DOHH2 (cell line): ENCODE results near the gene TMEM37.

Experiments
- H3F3A ChIP-seq: fragments of 200-600 bp; sonication (generic), shearing (Covaris generic); 2 replicates; pipeline ENCODE4 v1.6.0; 2016; ENCODE audit warnings: antibody characterized with exemption, mild to moderate bottlenecking; ENCODE audit not compliant: control insufficient read depth, insufficient read depth
- H3K27ac ChIP-seq: fragments of 200-600 bp; sonication (generic); 2 replicates; pipeline ENCODE4 v1.5.1; 2014; ENCODE audit warnings: low read depth, mild to moderate bottlenecking, low read length, moderate library complexity
- H3K27me3 ChIP-seq: fragments of 200-600 bp; sonication (generic); 2 replicates; pipeline ENCODE4 v1.6.1; 2014; ENCODE audit warnings: mild to moderate bottlenecking, low read length, mixed read lengths; ENCODE audit not compliant: control insufficient read depth
- H3K36me3 ChIP-seq: fragments of 200-600 bp; sonication (generic); 2 replicates; pipeline ENCODE4 v1.6.1; 2014; ENCODE audit warnings: mild to moderate bottlenecking, low read length, moderate library complexity, mixed read lengths; ENCODE audit not compliant: control insufficient read depth
- H3K4me1 ChIP-seq: fragments of 200-600 bp; sonication (generic); 2 replicates; pipeline ENCODE4 v1.6.1; 2014; ENCODE audit warnings: mild to moderate bottlenecking, low read length, mixed read lengths; ENCODE audit not compliant: control insufficient read depth
- H3K4me2 ChIP-seq: fragments of 200-600 bp; sonication (generic); 2 replicates; pipeline ENCODE4 v1.6.0; 2014; ENCODE audit warnings: mild to moderate bottlenecking, low read length, moderate library complexity
- H3K4me3 ChIP-seq: fragments of 200-600 bp; sonication (generic); 2 replicates; pipeline ENCODE4 v1.5.1; 2014; ENCODE audit warnings: mild to moderate bottlenecking, low read length, mixed read lengths
- H3K79me2 ChIP-seq: fragments of 200-600 bp; sonication (generic); 2 replicates; pipeline ENCODE4 v1.6.1; 2014; ENCODE audit warnings: mild to moderate bottlenecking, low read length, mixed read lengths; ENCODE audit not compliant: control insufficient read depth
- H3K9me2 ChIP-seq: fragments of 200-600 bp; sonication (generic); replicated peaks from 2 replicates; pipeline ENCODE4 v1.6.1; 2014; ENCODE audit warnings: mild to moderate bottlenecking, low read length, mixed read lengths; ENCODE audit not compliant: control insufficient read depth
- H3K9me3 ChIP-seq: fragments of 200-600 bp; sonication (generic); 2 replicates; pipeline ENCODE4 v1.6.1; 2014; ENCODE audit warnings: antibody characterized with exemption, low read length, mixed read lengths; ENCODE audit not compliant: control insufficient read depth, insufficient read depth
- H4K20me1 ChIP-seq: fragments of 200-600 bp; sonication (generic); 2 replicates; pipeline ENCODE4 v1.6.0; 2014; ENCODE audit warnings: low read depth, mild to moderate bottlenecking, antibody characterized with exemption, low read length, moderate library complexity; ENCODE audit not compliant: control insufficient read depth, insufficient read depth
- CTCF ChIP-seq: fragments of 200-600 bp; sonication (generic); IDR thresholded peaks from one replicate; pipeline ENCODE4 v1.5.1; 2014; ENCODE audit warnings: antibody characterized with exemption, mild to moderate bottlenecking, low read depth, low read length; ENCODE audit not compliant: poor library complexity, severe bottlenecking
- EZH2phosphoT487 ChIP-seq: fragments of 200-600 bp; sonication (generic); IDR thresholded peaks from 2 replicates; pipeline ENCODE4 v1.6.1; 2017; ENCODE audit warnings: borderline replicate concordance, mild to moderate bottlenecking, antibody characterized with exemption, low read length, moderate library complexity, mixed read lengths

The TMEM37 gene

GRCh38 chr2:119475225-119475856, 43.7 kb downstream of the TMEM37 start:
- Histone ChIP-seq H3K36me3 (no peaks in the 10 kb centered on the region), H3K9me3 (no peaks in the 10 kb centered on the region), H4K20me1 (no peaks in the 10 kb centered on the region), H3K4me1 (no peaks in the 10 kb centered on the region), H3K4me3 (no peak overlapping the region), H3K27me3 (no peaks in the 10 kb centered on the region), H3K4me2 (no peak overlapping the region), H3K9me2 (no peaks in the 10 kb centered on the region), H3F3A (no peaks in the 10 kb centered on the region), H3K27ac (no peak overlapping the region), H3K79me2 (no peaks in the 10 kb centered on the region)
- no peak for TF ChIP-seq CTCF
- TF ChIP-seq EZH2phosphoT487: no peak

DNA sequence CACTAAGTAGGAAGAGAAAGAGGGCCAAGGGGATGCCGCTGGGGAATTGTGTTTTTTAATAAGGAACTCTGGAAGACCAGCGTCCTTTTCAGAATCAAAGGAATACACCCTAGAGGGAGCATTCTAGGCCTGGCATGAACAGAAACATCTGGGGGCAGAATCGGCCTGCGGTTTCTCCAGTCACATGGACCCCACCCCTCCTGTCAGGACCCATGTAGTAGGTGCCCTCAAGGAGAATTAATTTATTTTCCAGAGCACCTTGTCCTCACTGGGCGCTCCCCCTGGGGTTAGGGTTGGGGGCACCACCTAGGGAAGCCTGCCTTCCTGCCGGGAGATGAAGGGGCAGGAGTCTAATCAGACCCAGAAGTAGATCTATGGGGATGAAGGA, 44.2 kb downstream of the TMEM37 start:
- Histone ChIP-seq H3K27me3 (no peaks in the 10 kb centered on the region), H3F3A (no peaks in the 10 kb centered on the region), H4K20me1 (no peaks in the 10 kb centered on the region)

GRCh38 chr2:119476301-119477112, 44.9 kb downstream of the TMEM37 start:
- no peaks in the 10 kb centered on the region for H3K79me2 ChIP-seq
- H3K27me3 ChIP-seq: no peaks in the 10 kb centered on the region
- 0 out of 2 replicates have a peak, but pooled peaks cover 1% of the 10 kb centered on the region for H4K20me1 ChIP-seq
- no peak overlapping the region for H3K4me2 ChIP-seq
- no peak overlapping the region for H3K27ac ChIP-seq
- H3F3A ChIP-seq: no peaks in the 10 kb centered on the region
- TF ChIP-seq EZH2phosphoT487 (no peak), CTCF (peak; percentile 99)
- H3K9me2 ChIP-seq: no peaks in the 10 kb centered on the region
- H3K4me1 ChIP-seq: no peaks in the 10 kb centered on the region
- H3K9me3 ChIP-seq: no peaks in the 10 kb centered on the region
- no peaks in the 10 kb centered on the region for H3K36me3 ChIP-seq
- H3K4me3 ChIP-seq: no peak overlapping the region

More for the DNA sequence above, 44.2 kb downstream of the TMEM37 start:
- Histone ChIP-seq H3K4me2 (no peak overlapping the region), H3K79me2 (no peaks in the 10 kb centered on the region), H3K4me3 (no peak overlapping the region), H3K36me3 (no peaks in the 10 kb centered on the region), H3K9me2 (no peaks in the 10 kb centered on the region), H3K27ac (no peak overlapping the region), H3K4me1 (no peaks in the 10 kb centered on the region), H3K9me3 (no peaks in the 10 kb centered on the region)
- TF ChIP-seq CTCF (no peak), EZH2phosphoT487 (no peak)
